Cardiac fibroblast (primary cell): ENCODE data around the gene FGGY.

Source experiments
- DNase-seq, 2 donors: peaks; one replicate each; pipeline versions ENCODE4 v3.0.0 to v3.0.0-alpha.2; 2010; ENCODE audit warnings: low read depth in 2 of 2
- H3K4me3 ChIP-seq, 2 donors: replicated peaks in 1 of 2; 1 replicate in 1 of 2; 2 replicates in 1 of 2; pipeline ENCODE4 v1.5.1; 2011; ENCODE audit warnings: low read depth in 2 of 2, low read length in 2 of 2, mild to moderate bottlenecking in 2 of 2, moderate library complexity in 1 of 2
- CTCF ChIP-seq: IDR thresholded peaks from one replicate; pipeline ENCODE4 v1.5.1; 2011; ENCODE audit warnings: low read depth, mild to moderate bottlenecking, low read length, inconsistent platforms

The FGGY gene

GRCh38 chr1:59361766-59362165 is 64.9 kb downstream of the FGGY start:
- no peak for TF ChIP-seq CTCF
- no peak overlapping the region for H3K4me3 ChIP-seq
- peak; percentile 42 to 81 for DNase-seq

- TF ChIP-seq CTCF: no peak
- H3K4me3 ChIP-seq: no peak overlapping the region
- no peak for DNase-seq
Measured at GRCh38 chr1:59364037-59364436, 67.1 kb downstream of the FGGY start.

DNA sequence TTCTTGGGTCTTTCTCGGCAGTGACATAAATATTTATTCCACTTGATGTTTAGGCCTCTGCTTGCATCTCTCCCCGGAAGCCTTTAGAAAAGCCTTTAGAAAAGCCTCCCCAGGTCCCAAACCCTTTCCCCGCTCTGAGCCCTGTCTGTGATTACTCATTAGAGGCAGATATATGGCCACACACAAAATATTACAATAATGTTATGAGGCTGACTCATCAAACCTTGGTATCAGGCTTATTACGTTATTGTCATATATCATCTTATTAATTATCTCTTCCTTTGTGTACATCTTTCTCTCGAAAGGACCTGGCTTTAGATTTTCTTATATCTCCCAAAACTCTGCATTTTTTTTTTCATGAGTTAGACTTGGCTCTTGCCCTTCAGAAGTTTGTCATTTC is 69.5 kb downstream of the FGGY start:
- no peak for TF ChIP-seq CTCF
- H3K4me3 ChIP-seq: no peak overlapping the region
- peak; percentile 22 to 68 for DNase-seq

- peak; percentile 97 for DNase-seq
- H3K4me3 ChIP-seq: no peak overlapping the region
Measured at GRCh38 chr1:59367301-59368007, 70.6 kb downstream of the FGGY start.

GRCh38 chr1:59368008-59368670 is 71.2 kb downstream of the FGGY start:
- DNase-seq: no peak
- TF ChIP-seq CTCF: no peak
- H3K4me3 ChIP-seq: no peak overlapping the region

More at GRCh38 chr1:59367301-59368007, 70.6 kb downstream of the FGGY start:
- TF ChIP-seq CTCF: no peak

DNA sequence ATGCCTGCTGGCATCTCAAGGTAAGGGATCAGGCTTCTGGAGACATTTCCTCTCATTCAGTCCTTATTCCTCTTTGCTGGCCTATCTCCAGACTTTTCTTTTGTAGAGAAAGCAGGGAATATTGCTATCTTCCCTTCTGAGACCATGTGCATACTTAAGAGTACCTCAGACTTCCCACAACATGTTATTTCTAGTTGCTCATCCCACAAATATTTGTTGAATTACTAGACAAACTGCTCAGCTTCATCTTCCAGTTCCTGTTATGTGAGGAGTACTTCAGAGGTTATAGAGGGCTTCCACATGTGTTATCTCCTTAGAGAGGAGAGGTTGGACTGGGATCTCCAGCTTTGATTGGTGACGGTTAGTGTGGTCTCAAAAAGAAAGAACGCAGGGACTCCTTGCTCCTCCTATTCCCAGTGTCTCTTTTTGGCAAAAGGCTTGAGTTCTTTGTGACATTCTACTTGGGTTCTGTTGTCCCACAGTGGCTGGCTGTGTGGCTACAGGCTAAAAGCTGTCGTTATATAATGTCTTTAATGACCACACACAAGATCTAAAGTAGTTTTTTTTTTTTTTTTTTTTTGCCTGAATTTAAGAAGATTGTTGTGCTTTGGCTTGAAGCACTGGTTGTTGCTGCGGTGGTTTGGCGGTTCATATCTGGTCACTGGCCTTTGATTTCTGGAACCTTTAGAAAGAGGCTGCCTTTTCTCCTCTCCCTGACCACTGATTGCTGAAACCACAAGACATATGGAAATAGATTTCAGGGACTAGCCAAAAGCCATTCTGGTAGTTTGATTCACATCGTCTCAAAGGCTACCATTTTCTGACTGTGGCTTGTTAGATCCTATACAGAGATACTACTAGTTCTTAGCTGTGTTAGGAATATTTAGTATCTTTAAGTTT is 78.7 kb downstream of the FGGY start:
- peak; percentile 93 to 99 for DNase-seq
- H3K4me3 ChIP-seq: no peak overlapping the region
- TF ChIP-seq CTCF: no peak
